ENCODE measurements around the gene KCNJ6. TPM values are rescaled to one million over a fixed set of nuclear protein-coding genes. Genes with fewer than 3 reads are reported as not detected.

The KCNJ6 gene
- total RNA-seq, 1 donor, result 0.36 TPM

DNA sequence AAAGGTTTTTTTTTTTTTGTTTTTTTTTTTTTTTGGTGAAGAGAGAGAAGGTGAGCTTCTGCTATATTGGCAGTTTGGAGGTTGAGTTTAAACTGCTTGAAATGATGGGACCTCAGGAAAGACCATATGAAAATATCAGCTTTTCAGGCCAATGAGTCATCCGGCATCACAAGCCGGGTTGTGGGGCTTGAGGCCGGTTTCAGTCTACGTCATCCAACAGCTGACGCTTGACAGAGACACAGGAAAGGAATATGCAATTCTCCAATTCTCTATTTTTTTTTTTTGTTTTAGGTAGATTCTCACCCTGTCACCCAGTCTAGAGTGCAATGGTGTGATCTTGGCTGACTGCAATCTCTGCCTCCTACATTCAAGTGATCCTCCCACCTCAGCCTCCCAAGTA, 52.4 kb downstream of the KCNJ6 start:
- TF ChIP-seq, protein P1, sequence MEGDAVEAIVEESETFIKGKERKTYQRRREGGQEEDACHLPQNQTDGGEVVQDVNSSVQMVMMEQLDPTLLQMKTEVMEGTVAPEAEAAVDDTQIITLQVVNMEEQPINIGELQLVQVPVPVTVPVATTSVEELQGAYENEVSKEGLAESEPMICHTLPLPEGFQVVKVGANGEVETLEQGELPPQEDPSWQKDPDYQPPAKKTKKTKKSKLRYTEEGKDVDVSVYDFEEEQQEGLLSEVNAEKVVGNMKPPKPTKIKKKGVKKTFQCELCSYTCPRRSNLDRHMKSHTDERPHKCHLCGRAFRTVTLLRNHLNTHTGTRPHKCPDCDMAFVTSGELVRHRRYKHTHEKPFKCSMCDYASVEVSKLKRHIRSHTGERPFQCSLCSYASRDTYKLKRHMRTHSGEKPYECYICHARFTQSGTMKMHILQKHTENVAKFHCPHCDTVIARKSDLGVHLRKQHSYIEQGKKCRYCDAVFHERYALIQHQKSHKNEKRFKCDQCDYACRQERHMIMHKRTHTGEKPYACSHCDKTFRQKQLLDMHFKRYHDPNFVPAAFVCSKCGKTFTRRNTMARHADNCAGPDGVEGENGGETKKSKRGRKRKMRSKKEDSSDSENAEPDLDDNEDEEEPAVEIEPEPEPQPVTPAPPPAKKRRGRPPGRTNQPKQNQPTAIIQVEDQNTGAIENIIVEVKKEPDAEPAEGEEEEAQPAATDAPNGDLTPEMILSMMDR (IDR thresholded peaks at IDR 0.05; ENCODE audit: extremely low read depth, low read depth, low read length), result no peak
- Histone ChIP-seq H3K27ac (ENCODE audit: low read depth, low read length) (no peak overlapping the region), H3K4me1 (ENCODE audit: insufficient read depth, low read length) (peaks cover 6% of the 10 kb centered on the region), H4K20me1 (ENCODE audit: insufficient read depth, low read length) (no peaks in the 10 kb centered on the region), H3K4me2 (ENCODE audit: insufficient read depth, low read length) (no peak overlapping the region), H3K79me2 (ENCODE audit: insufficient read depth, low read length) (no peaks in the 10 kb centered on the region), H3K9me3 (ENCODE audit: low read depth, low read length) (no peaks in the 10 kb centered on the region), H3K4me3 (ENCODE audit: insufficient read depth, low read length) (no peak overlapping the region), H3K27me3 (ENCODE audit: insufficient read depth, low read length) (no peaks in the 10 kb centered on the region), H2AFZ (ENCODE audit: low read length) (no peak overlapping the region), H3K36me3 (ENCODE audit: insufficient read depth, low read length) (no peaks in the 10 kb centered on the region)
- peak; percentile 80 for DNase-seq (ENCODE audit: insufficient read length, low spot score, missing footprints)

DNA sequence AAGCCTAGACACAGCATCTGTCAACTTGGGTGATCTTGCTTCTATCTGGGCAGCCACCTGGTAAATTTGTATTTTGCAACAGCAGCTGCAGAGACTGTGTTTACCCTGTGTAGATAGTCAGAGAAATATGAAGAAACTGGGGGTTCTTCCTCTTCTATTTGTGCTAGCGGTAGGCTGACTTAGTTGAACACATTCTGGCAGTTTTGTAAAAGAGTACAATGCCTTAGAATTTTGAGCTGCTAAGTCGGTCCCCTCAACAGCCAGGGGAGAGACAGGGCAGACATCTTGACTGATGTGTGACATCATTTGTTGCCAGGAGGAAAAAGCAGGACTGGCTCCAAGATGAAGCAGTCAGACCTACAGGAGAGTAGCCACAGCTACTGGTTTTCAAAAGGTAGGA, 53.7 kb downstream of the KCNJ6 start:
- Histone ChIP-seq H2AFZ (ENCODE audit: low read length) (peak overlapping the region; percentile 91), H4K20me1 (ENCODE audit: insufficient read depth, low read length) (no peaks in the 10 kb centered on the region), H3K79me2 (ENCODE audit: insufficient read depth, low read length) (no peaks in the 10 kb centered on the region), H3K27me3 (ENCODE audit: insufficient read depth, low read length) (no peaks in the 10 kb centered on the region), H3K36me3 (ENCODE audit: insufficient read depth, low read length) (no peaks in the 10 kb centered on the region), H3K4me3 (ENCODE audit: insufficient read depth, low read length) (no peak overlapping the region), H3K4me1 (ENCODE audit: insufficient read depth, low read length) (no peaks in the 10 kb centered on the region), H3K27ac (ENCODE audit: low read depth, low read length) (no peak overlapping the region), H3K9me3 (ENCODE audit: low read depth, low read length) (no peaks in the 10 kb centered on the region), H3K4me2 (ENCODE audit: insufficient read depth, low read length) (no peak overlapping the region)
- TF ChIP-seq, protein P1 (IDR thresholded peaks at IDR 0.05; ENCODE audit: extremely low read depth, low read depth, low read length), result no peak
- no peak for DNase-seq (ENCODE audit: insufficient read length, low spot score, missing footprints)

DNA sequence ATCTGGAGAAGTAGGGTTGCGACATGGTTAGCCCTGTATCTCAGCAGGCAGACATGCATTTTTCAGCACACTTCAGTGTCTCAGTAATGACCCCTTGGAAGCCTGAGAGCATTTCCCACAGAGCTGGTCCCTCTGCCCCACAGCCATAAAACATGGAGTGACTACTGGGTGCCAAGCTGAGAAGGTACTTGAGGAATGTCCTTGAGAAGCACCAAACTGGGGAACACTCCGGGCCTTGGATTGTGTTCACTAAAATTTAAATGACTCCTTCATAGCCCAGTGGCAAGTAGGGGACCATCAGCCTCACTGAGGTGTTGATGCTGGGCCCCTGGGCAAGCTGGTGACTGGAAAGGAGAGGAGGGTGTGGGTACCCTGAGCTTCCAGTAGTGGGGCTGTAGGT, 54.7 kb downstream of the KCNJ6 start:
- Histone ChIP-seq H3K4me3 (ENCODE audit: insufficient read depth, low read length) (no peak overlapping the region), H3K9me3 (ENCODE audit: low read depth, low read length) (no peaks in the 10 kb centered on the region), H3K4me1 (ENCODE audit: insufficient read depth, low read length) (peaks cover under 1% of the 10 kb centered on the region), H3K4me2 (ENCODE audit: insufficient read depth, low read length) (no peak overlapping the region), H3K27ac (ENCODE audit: low read depth, low read length) (no peak overlapping the region), H3K36me3 (ENCODE audit: insufficient read depth, low read length) (no peaks in the 10 kb centered on the region), H3K27me3 (ENCODE audit: insufficient read depth, low read length) (no peaks in the 10 kb centered on the region), H2AFZ (ENCODE audit: low read length) (no peak overlapping the region), H3K79me2 (ENCODE audit: insufficient read depth, low read length) (no peaks in the 10 kb centered on the region), H4K20me1 (ENCODE audit: insufficient read depth, low read length) (no peaks in the 10 kb centered on the region)
- TF ChIP-seq, protein P1 (IDR thresholded peaks at IDR 0.05; ENCODE audit: extremely low read depth, low read depth, low read length), result no peak
- DNase-seq (ENCODE audit: insufficient read length, low spot score, missing footprints), result no peak

DNA sequence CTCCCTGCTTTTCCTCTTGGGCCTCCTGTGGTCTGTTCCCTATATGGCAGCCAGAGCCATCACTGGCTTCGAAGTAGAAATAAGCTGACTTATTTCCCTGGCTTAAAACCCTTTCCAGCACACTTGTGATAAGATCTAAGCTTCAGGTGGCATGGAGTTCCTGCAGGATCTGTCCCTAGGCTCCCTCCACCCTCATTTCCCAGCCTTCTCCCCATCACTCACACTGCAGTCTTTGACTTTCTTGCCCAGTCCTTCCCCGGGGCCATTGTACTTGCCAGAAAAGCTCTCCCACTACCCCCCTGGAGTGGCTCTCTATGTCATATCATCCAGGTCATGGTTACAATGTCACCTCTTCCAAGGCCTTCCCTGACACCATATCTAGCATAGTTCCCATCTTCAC, 55.8 kb downstream of the KCNJ6 start:
- H3K27me3 ChIP-seq (ENCODE audit: insufficient read depth, low read length), result no peaks in the 10 kb centered on the region
- TF ChIP-seq, protein P1 (IDR thresholded peaks at IDR 0.05; ENCODE audit: extremely low read depth, low read depth, low read length), result no peak
- H3K4me1 ChIP-seq (ENCODE audit: insufficient read depth, low read length), result peaks cover 12% of the 10 kb centered on the region

More for the DNA sequence above, 55.8 kb downstream of the KCNJ6 start:
- H3K4me3 ChIP-seq (ENCODE audit: insufficient read depth, low read length), result no peak overlapping the region
- no peaks in the 10 kb centered on the region for H4K20me1 ChIP-seq (ENCODE audit: insufficient read depth, low read length)
- no peaks in the 10 kb centered on the region for H3K9me3 ChIP-seq (ENCODE audit: low read depth, low read length)
- H2AFZ ChIP-seq (ENCODE audit: low read length), result no peak overlapping the region
- DNase-seq (ENCODE audit: insufficient read length, low spot score, missing footprints), result no peak
- H3K27ac ChIP-seq (ENCODE audit: low read depth, low read length), result no peak overlapping the region
- H3K36me3 ChIP-seq (ENCODE audit: insufficient read depth, low read length), result no peaks in the 10 kb centered on the region
- no peak overlapping the region for H3K4me2 ChIP-seq (ENCODE audit: insufficient read depth, low read length)
- H3K79me2 ChIP-seq (ENCODE audit: insufficient read depth, low read length), result no peaks in the 10 kb centered on the region
